ENCODE results near the gene ZNF195. TPM values are rescaled to one million over a fixed set of nuclear protein-coding genes. Genes with fewer than 3 reads are reported as not detected.
"Not testable (repeated sequence)": the region's sequence is repeated elsewhere in the genome, so short reads cannot be mapped to it uniquely, and the experiment has no call there.

Gene ZNF195
- total RNA-seq, 4 donors from 2014 or later = 12.2 to 31.6 (median 18.5) TPM

- peak in 1 of 2 donors; percentile 36 for DNase-seq (ENCODE audit: low spot score in 2 of 2)
- H3K9me3 ChIP-seq, H3K36me3 ChIP-seq, H3K27ac ChIP-seq, H3K27me3 ChIP-seq, H3K4me3 ChIP-seq: not testable (repeated sequence)
- H3K4me1 ChIP-seq = peaks cover 0 to 15% (median 3%) of the 10 kb centered on the region in 4 donors
- peak; percentile 38 to 61 (median 53) for TF ChIP-seq CTCF (IDR thresholded peaks at IDR 0.05)
- 27 to 58% methylated on average over 1 to 3 of the region's 4 CpGs for WGBS, 2 donors
Measured at GRCh38 chr11:3417047-3417446, 38.1 kb upstream of the ZNF195 start.

DNA sequence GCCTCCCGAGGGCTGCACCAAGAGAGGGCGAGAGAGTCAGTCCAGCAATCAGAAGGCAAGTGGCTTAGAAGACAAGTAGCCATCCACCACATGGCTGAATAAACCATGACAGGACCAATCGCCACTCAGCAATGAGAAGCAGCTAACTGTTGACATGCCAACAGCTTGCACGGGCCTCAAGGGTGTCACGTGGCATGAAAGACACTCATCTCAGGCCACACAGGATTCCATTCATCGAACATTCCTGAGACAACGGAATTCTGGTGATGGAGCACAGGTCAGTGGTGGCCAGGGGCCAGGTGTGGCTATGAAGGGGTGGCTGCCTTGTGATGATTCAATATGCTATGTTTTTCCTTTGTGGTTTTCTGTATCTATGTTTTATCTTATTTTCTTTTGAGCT lies 36.4 kb upstream of the ZNF195 start:
- DNase-seq (ENCODE audit: low spot score in 2 of 2); H3K4me3 ChIP-seq; H3K27ac ChIP-seq; H3K27me3 ChIP-seq; H3K36me3 ChIP-seq; H3K9me3 ChIP-seq; H3K4me1 ChIP-seq: not testable (repeated sequence)
- 77 to 81% methylated on average over 6 to 7 of the region's 7 CpGs for WGBS, 2 donors

DNA sequence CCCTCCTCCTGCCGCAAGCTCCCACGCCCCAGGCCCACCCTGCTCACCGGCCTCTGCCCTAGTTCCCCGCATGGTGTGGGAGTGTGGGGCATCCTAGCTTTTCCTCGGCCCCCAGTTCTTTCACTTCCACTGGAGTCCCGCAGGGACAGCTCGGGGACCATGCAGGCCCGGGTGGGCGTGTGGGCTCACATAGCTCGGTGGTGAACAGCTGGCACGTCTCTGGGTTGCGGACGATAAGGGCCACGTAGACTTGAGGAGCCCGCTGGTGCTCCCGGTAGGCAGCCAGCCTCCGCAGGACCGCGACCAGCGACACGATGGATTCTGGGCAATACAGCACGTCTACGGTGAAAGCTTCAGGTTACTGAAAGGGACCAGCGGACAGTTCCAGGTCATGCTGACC lies 34.7 kb upstream of the ZNF195 start:
- not testable (repeated sequence) for DNase-seq (ENCODE audit: low spot score in 2 of 2); H3K27me3 ChIP-seq; H3K9me3 ChIP-seq; H3K27ac ChIP-seq; H3K4me1 ChIP-seq; H3K4me3 ChIP-seq; H3K36me3 ChIP-seq
- WGBS, 2 donors = 86 to 92% methylated on average over 24 of the region's 24 CpGs

DNA sequence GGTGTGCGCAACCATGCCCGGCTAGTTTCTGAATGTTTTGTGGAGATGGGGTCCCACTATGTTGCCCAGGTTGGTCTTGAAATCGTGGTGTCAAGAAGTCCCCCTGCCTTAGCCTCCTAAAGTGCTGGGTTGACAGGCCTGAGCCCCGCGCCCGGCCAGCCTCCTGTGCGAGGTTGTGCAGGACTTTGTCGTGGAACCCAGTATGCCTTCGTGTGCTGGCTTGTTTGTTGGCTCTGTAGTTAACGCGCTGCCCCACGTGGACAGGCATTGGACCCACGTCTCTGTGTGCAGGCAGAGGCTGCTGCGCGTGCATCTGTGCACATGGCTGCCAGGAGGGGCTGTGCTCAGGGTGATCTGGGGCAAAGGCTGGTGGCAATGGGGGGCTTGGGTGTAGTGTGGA lies 33.9 kb upstream of the ZNF195 start:
- no peak overlapping the region for H3K4me3 ChIP-seq
- H3K27ac ChIP-seq = no peak overlapping the region
- WGBS, 2 donors = 75 to 90% methylated on average over 3 to 10 of the region's 15 CpGs
- H3K27me3 ChIP-seq = no peaks in the 10 kb centered on the region
- peaks cover 0 to 3% (median 0%) of the 10 kb centered on the region in 4 donors for H3K4me1 ChIP-seq
- no peaks in the 10 kb centered on the region for H3K36me3 ChIP-seq
- DNase-seq (ENCODE audit: low spot score in 2 of 2) = no peak
- H3K9me3 ChIP-seq = no peaks in the 10 kb centered on the region
- no peak for TF ChIP-seq CTCF (IDR thresholded peaks at IDR 0.05)
- no peak for TF ChIP-seq EP300 (IDR thresholded peaks at IDR 0.05)
- TF ChIP-seq POLR2A (IDR thresholded peaks at IDR 0.05) = no peak

GRCh38 chr11:3408722-3409121 lies 29.8 kb upstream of the ZNF195 start:
- WGBS, 2 donors = 16 to 18% methylated on average over 12 of the region's 12 CpGs
- H3K36me3 ChIP-seq, H3K27ac ChIP-seq, H3K4me1 ChIP-seq, H3K9me3 ChIP-seq, H3K27me3 ChIP-seq, H3K4me3 ChIP-seq: not testable (repeated sequence)
- TF ChIP-seq CTCF (IDR thresholded peaks at IDR 0.05) = peak; percentile 57 to 78 (median 66)
- peak; percentile 58 to 84 for DNase-seq (ENCODE audit: low spot score in 2 of 2)

DNA sequence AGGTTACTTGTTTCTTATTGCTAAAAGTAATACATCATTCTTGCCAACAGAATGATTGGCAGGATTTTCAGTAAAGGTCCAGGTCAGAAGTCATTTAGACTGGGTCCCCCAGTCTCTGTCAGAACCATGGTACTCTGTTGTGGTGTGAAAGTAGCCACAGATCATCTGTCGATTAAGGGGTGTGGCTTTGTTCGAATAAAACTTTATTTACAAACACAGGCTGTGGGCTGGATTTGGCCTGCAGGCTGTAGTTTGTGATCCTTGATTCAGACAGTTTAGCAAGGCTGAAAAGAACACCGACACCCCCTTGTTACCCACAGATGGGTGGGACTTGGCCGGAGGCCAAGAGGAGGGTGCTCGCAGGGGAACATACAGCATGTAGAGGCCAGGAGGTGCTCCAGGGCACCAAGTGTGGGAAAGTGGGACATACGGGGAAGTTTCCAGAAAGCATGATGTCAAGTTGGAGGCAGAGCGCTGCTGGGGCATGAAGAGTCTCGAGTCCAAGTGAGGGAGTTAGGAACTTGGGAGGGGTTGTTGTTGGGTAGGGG lies 29.2 kb upstream of the ZNF195 start:
- not testable (repeated sequence) for H3K4me1 ChIP-seq; DNase-seq (ENCODE audit: low spot score in 2 of 2); H3K27me3 ChIP-seq; H3K4me3 ChIP-seq; H3K36me3 ChIP-seq; H3K9me3 ChIP-seq; H3K27ac ChIP-seq
- 63 to 70% methylated on average over 8 of the region's 8 CpGs for WGBS, 2 donors

- not testable (repeated sequence) for H3K27me3 ChIP-seq; H3K4me3 ChIP-seq; H3K36me3 ChIP-seq; H3K9me3 ChIP-seq; DNase-seq (ENCODE audit: low spot score in 2 of 2); H3K4me1 ChIP-seq; H3K27ac ChIP-seq
- 60 to 69% methylated on average over 9 of the region's 9 CpGs for WGBS, 2 donors
Measured at GRCh38 chr11:3406937-3407336, 28.0 kb upstream of the ZNF195 start.

- DNase-seq (ENCODE audit: low spot score in 2 of 2); H3K27ac ChIP-seq: not testable (repeated sequence)
- WGBS, 2 donors = 75 to 80% methylated on average over 15 to 17 of the region's 17 CpGs
Measured at GRCh38 chr11:3406223-3406875, 27.4 kb upstream of the ZNF195 start.

GRCh38 chr11:3404076-3404925 lies 25.4 kb upstream of the ZNF195 start:
- peak in 1 of 2 donors; percentile 22 for DNase-seq (ENCODE audit: low spot score in 2 of 2)
- H3K9me3 ChIP-seq, H3K27me3 ChIP-seq, H3K4me1 ChIP-seq, H3K4me3 ChIP-seq, H3K27ac ChIP-seq, H3K36me3 ChIP-seq: not testable (repeated sequence)
- 64 to 65% methylated on average over 14 to 16 of the region's 22 CpGs for WGBS, 2 donors

More at GRCh38 chr11:3406223-3406875, 27.4 kb upstream of the ZNF195 start:
- H3K4me1 ChIP-seq, H3K4me3 ChIP-seq, H3K9me3 ChIP-seq, H3K27me3 ChIP-seq, H3K36me3 ChIP-seq: not testable (repeated sequence)

GRCh38 chr11:3402861-3403250 lies 23.9 kb upstream of the ZNF195 start:
- 93 to 94% methylated on average over 6 to 8 of the region's 8 CpGs for WGBS, 2 donors
- not testable (repeated sequence) for H3K4me1 ChIP-seq; H3K4me3 ChIP-seq; H3K27me3 ChIP-seq; H3K9me3 ChIP-seq; H3K36me3 ChIP-seq; H3K27ac ChIP-seq; DNase-seq (ENCODE audit: low spot score in 2 of 2)

All from tibial nerve (tissue), 4 donors.